Renal cortex interstitium (tissue), 11 donors: ENCODE data around the gene RTKN. TPM values are rescaled to one million over a fixed set of nuclear protein-coding genes. Genes with fewer than 3 reads are reported as not detected.
"Not testable (repeated sequence)": the region's sequence is repeated elsewhere in the genome, so short reads cannot be mapped to it uniquely, and the experiment has no call there.

Experiments
- DNase-seq, 11 donors: peaks; one replicate each; pipeline ENCODE4 v3.0.0-alpha.2; 2013; ENCODE audit warnings: low read depth in 9 of 11, low spot score in 4 of 11; ENCODE audit errors: extremely low read depth in 1 of 11
- polyA plus RNA-seq, 3 donors: library from polyadenylated mRNA; unstranded; fragments of 120-200 nt; gene quantifications; one replicate each; pipeline ENCODE4 v1.2.1, GENCODE V29; 2013; ENCODE audit not compliant: insufficient read length in 3 of 3

Gene RTKN
- polyA plus RNA-seq, 3 donors: 58.0 to 89.3 (median 73.4) TPM

DNA sequence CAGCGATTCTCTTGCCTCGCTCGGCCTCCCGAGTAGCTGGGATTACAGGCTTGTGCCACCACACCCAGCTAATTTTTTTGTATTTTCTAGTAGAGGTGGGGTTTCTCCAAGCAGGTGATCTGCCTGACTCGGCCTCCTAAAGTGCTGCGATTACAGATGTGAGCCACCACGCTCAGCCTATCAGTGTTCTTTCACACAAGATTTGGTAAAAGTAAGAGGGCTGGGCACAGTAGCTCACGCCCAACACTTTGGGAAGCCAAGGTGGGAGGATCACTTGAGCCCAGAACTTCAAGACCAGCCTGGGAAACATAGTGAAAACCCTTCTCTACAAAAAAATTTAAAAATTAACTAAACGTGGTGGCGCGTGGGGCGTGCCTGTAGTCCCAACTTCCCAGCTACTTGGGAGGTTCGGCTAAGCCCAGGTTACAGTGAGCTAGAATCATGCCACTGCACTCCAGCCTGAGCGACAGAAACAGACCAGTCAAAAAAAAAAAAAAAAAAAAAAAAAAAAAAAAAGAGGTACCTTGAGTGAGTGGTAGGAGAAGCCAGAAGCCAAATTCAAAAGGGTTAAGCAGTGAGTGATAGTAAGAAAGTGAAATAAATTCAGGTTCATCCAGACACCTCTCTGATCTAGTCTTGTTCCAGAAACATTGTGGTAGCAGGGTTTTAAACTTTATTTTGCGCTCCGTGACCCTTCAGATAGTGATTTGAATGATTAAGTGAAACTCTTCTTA lies 29.8 kb upstream of the RTKN start:
- DNase-seq: no peak

DNA sequence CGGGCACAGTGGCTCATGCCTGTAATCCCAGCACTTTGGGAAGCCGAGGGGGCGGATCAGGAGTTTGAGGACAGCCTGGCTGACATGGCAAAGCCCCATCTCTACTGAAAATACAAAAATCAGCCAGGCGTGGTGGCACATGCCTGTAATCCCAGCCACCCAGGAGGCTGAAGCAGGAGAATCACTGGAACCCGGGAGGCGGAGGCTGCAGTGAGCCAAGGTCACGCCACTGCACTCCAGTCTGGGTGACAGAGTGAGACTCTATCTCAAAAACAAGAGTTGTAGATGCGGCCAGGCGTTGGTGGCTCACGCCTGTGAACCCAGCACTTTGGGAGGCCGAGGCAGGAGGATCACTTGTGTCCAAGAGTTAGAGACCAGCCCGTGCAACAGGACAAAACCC lies 29.0 kb upstream of the RTKN start:
- not testable (repeated sequence) for DNase-seq

DNA sequence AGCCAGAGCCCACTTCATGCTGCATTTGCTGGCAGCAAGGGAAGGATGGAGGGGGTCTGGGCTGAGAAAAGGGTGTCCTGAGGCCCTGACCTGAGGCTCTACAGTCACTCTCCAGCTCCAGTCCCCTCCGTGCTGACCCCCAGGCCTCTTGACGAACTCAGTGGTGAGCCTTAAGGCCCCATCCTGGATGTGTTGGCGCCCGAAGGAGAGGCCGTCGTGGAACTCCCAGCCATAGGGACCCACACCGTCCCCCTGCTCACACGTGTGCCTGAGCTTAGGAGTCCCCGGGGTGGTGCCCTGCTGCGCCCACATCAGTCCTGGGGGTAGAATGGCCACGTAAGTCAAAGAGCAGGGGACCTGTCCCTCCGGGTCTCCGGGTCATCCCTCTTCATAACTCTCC lies 22.7 kb upstream of the RTKN start:
- no peak for DNase-seq

DNA sequence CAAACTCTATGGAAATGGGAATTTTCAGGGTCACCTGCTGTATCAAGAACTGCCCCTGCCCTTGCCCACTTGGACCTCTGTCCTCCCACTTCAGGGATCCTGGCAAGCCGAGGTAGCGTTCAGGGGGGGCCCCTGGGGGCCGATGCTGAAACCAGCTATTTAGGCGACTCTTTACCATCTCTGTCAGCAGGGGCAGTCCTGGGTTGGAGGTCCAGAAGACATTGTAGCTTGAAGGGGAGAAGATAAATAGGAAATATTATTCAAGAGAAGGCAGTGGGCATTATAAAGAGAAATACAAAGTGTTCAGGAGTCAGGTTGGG lies 21.0 kb upstream of the RTKN start:
- DNase-seq: no peak

DNA sequence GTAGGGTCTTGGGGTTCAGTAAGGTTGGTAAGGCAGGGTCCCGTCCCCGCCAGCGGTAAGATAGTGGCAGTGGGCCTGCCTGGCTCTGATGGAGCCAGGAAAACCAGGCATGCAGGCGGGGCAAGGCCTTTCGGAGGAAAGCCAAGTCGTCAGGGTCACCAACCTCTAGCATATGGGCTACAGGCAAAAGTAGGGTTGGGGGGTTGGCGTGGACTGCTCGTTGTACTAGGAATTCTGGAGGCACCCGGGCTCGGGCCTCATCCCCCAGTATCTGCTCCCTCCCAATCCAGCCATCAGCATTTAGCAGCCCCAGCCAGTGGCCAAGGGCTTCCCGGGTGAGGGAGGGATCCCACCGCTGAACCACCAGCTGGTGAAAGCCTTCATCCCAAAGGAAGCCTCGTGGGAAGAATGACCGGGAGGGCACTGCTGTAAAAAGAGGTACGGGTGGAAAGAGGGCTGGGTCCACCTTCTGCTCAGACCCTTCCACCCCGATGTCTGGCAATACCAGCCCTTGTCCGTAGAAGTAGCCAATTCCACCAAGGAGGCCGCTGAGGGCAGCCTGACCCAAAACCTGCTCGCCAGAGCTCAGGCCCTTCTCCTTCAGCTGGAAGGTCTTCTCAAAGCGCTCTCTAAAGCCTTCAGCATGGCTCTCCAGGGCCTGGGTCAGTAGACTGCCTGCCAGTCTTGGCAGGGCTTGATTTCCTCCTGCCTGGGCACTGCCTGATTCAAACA lies 20.5 kb upstream of the RTKN start:
- DNase-seq: no peak

DNA sequence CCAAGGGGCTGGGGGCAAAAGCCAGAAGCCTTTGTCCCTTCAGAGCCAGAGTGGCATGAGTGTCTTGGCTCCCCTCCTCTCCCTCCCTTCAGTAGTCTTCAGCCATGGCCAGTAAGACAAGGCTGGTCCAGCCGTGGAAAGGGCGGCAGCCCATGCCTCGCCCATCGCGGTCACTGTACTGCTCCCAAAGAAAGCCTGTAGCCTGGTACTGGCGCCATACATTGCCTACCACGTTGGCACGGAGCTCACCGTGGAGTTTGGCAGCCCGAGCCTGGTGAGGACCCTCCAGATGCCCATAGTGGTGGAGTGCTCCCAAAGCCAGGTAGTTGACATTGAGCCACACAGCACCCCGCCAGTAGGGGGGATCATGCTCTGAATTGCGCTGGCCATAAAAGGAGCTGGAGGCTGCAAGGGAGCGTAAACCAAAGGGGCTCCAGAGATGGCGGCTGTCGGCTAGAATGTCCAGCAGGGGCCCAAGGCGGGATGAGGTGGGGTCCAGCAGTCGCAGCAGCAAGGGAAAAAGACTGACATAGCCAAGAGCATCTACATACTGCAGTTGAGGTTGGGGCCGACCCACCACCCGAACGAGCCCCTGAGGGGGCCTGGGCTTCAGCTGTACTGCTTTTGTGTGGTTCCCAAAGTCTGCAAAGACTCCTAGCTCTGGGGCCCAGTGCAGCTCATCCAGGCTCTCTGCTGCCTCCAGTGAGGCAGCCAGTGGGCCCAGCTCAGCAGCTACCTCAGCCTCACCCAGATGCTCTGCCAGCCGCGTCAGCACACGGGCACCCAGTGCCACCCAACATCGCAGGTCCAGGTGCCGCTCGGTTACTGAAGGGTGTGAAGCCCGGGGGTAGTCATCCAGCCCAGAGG lies 19.7 kb upstream of the RTKN start:
- no peak for DNase-seq

DNA sequence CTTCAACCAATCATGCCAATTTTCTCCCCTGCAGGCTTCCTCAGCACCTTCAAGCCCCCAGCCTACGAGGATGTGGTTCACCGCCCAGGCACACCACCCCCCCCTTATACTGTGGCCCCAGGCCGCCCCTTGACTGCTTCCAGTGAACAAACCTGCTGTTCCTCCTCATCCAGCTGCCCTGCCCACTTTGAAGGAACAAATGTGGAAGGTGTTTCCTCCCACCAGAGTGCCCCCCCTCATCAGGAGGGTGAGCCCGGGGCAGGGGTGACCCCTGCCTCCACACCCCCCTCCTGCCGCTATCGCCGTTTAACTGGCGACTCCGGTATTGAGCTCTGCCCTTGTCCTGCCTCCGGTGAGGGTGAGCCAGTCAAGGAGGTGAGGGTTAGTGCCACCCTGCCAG lies 18.4 kb upstream of the RTKN start:
- DNase-seq: not testable (repeated sequence)

DNA sequence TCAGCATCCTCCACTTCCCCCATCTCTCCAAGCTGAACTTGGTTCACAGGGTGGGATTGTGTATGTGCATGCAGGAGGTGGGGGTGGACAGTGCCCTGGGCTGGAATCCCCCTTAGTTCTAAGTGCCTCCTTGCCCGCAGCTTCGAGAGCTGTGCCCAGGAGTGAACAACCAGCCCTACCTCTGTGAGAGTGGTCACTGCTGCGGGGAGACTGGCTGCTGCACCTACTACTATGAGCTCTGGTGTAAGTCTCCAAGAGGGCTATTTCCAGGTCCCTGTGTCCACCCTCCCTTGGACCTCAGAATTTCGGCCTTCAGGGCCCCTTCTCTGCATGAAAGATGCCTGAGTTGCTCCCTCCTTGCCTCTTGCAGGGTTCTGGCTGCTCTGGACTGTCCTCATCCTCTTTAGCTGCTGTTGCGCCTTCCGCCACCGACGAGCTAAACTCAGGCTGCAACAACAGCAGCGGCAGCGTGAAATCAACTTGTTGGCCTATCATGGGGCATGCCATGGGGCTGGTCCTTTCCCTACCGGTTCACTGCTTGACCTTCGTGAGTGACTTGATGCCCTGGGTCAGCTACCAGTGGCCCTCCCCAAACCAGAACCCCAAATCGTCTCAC lies 17.9 kb upstream of the RTKN start:
- not testable (repeated sequence) for DNase-seq

DNA sequence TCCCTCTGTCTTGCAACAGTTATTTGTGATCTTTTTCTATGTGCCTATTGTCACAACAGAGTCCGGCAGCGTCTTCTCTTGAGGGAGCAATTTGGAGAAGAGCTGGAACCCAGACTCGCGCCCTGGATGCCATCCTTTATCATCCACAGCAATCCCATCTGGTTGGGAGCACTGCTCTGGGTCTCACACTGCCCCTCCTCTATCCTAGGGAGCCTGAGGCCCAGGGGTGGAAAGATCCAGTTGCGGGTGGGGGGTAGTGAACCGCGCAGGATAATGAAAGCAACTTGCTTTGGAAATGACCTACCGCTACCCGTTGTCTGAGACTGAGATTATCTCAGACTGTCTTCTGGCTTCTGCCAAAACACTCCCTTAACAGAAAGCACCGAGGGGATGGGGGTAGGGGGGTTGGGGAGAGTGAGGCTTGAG lies 17.2 kb upstream of the RTKN start:
- no peak for DNase-seq

DNA sequence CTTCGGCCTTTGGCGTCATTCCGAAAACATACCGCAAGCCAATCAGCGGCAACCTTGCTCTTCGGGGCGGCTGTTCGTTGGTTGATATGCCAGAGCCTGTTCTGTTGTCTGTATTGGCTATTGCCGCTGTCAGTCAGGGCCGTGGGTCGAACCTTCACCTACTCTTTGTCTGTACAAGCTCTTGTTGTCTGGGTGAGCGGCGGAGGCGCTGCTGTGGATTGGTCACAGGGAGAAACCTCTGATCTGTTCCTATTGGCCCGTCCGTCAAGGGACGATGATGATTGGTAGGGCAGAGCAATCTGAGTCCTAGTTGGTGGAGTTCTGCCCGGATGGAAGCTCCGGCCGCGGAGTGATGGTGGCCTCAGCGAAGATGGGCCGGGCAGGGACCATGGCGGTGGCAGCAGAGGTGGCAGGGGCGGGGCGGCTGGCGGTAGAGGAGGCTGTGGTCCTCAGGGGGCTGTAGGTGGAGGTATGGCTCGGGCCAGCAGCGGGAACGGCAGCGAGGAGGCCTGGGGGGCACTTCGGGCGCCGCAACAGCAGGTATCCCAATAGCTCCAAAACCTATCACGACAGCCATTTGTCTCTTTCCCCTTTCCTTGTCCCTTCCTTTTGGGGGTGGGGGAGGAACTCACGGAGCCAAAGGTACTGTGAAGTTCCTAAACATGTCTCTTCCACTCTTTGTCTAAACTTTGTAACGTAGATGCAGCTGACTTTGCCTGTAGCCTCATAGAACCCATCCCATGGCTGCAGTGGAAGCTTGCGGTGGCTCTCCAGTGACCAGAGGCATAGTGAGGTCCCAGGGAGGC lies 16.6 kb upstream of the RTKN start, which contains the start of gene WBP1:
TSS of gene WBP1 (plus strand) at position 307 of the 806 bp plus-strand sequence. CDS start at position 472, 165 bp downstream.
- DNase-seq: peak; percentile 100

DNA sequence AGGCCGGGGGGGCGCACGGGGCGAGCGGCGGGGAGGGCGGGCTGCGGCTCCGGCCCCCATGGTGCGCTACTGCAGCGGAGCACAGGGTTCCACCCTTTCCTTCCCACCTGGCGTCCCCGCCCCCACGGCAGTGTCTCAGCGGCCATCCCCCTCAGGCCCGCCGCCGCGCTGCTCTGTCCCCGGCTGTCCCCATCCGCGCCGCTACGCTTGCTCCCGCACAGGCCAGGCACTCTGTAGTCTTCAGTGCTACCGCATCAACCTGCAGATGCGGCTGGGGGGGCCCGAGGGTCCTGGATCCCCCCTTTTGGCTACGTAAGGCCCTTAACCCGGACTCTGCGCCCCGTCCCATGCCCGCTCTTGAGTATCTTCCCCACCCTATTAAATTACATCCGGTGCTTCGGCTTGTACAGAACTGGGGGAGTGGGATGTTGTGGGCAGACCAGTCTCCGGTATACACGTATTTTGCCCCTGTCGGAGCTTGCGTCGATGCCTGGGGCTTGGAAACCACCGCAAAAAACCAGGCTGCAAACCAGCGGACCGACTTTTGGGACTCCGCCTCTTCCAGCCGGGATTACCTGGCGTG lies 15.9 kb upstream of the RTKN start:
- DNase-seq: peak in 2 of 11 donors; percentile 64 to 68

DNA sequence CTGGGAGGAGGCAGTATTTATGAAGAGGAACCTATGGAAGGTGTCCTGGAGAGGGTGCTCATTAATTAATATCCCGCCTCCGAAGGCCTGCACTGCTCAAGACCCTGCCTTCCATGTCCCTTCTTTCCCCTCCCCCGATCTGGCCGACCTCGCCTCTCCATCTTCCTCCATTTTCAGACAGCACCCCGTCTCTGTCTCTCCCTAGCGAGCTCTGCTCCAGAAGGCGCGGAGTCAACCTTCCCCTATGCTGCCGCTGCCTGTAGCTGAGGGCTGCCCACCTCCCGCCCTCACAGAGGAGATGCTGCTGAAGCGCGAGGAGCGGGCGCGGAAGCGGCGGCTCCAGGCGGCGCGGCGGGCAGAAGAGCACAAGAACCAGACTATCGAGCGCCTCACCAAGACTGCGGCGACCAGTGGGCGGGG lies 15.4 kb upstream of the RTKN start:
- DNase-seq: peak in 1 of 11 donors; percentile 23

DNA sequence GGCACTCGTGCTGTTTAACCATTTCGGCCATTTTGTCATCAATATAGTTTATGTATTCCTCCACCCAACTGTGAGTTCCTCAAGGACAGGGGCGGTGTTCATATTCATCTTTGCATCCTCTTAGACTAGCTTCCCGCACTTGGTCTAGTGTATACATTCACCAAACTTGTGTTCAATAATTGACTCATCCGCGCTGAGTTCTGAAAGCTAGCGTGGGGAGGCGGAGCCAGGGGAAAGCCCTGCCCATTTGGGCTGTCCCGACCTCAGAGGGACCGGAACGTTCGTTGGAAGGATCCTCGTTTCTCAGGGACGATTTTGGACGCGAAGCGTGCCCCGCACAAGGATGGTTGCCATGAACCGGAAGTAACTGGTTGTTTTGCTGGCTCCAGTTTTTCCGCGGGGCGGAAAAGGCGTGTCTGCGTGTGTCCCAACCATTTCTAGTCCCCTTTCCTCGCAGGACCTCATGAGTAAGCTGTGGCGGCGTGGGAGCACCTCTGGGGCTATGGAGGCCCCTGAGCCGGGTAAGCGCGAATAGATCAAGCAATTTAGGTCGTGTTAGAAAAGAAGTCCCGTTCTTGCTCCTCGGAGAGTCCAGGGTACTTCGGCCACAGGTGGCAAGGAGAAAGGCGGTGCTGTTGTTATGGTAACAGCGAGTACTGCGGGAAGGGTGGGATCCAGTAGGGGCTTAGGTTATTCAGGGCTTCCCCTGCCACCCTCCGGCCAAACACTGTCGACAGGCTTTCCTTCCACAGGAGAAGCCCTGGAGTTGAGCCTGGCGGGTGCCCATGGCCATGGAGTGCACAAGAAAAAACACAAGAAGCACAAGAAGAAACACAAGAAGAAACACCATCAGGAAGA lies 13.1 kb upstream of the RTKN start, which contains the start of gene INO80B:
TSS of gene INO80B (plus strand) at position 434 of the 858 bp plus-strand sequence. CDS start at position 464, 30 bp downstream.
- DNase-seq: peak; percentile 96 to 100 (median 98)

DNA sequence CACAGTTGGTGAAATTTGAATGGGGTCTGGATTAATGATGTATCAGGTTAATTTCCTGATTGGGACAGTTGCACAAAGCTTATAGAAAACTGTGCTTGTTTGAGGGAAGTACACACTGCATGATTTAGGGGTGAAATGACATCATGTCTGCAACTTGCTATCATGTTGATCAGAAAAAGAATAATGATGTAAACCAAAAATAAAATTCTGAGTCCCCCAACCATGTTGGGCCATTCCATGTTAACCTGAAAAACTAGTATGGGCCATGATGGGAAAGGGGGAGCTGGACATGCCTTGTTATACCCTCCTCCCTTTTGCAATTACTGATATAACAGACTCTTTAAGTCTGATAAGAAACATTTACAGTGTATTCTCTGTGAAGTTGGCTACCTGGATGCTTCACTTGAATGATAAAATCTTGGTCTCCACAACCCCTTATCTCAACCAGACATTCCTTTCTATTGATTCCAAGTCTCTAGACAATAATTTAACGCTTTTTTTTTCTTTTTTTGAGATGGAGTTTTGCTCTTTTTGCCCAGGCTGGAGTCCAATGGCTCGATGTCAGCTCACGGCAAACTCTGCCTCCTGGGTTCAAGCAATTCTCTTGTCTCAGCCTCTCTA lies 8.9 kb upstream of the RTKN start:
- no peak for DNase-seq

DNA sequence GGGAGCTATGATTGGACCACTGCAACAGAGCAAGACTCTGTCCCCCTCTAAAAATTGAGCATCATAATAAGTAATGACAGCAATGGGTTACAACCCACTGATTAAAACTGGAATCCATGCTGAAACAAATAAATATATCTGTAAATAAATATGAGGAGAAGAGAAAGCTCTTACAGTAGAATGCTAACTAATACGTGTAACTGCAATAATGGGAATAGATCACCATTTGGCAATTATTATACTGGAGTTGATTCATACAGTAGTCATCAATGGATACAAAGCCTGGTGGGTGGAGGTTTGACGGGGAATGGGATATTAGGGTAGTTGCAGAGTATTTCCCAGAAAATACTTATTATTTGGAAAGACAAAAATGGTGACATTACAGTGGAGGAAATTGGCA lies 7.0 kb upstream of the RTKN start:
- no peak for DNase-seq

DNA sequence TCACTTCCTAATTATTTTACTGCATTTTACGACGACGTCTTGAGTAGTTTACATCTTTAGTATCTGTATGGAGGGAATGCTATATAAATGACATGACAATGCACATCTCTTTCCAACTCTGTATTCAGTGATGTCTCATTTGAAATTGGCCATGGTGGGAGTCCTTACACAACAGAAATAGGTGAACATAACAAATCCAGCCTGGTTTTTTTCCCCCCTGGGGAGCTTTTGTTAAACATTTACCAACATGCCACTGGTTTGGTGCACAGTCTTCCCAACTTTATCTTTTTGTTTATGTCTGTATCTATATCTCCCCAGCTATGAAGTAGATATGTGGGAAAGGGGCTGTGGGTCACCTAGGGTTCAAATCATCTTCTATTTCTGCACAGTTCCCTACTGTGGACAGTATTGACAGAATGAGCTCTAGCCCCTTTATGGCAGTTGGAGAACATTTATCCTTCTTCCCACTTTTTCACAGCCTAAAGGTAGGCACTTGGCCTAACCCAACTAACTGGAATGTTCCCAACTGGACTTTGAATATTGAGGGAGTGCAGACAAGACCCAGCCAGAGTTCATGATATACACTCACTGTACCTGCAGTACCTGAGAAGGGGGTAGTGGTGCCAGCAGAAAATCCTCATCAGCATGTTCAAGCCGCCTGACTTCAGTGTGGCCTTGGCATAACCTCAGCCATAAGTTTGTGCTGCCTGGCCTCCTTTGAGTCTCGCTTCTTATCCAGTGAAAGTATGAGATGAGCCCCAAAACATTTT lies 5.7 kb upstream of the RTKN start:
- DNase-seq: no peak
